GM12873 (cell line): ENCODE data around the gene RAB4A.

Source experiments
- TF ChIP-seq, protein P1 (sequence below): IDR thresholded peaks from 2 replicates; pipeline ENCODE4 v1.5.1; 2012; ENCODE audit warnings: low read depth, mild to moderate bottlenecking, moderate library complexity, low read length, control low read depth; ENCODE audit not compliant: insufficient read depth; ENCODE audit errors: missing control alignments

Gene RAB4A, protein sequence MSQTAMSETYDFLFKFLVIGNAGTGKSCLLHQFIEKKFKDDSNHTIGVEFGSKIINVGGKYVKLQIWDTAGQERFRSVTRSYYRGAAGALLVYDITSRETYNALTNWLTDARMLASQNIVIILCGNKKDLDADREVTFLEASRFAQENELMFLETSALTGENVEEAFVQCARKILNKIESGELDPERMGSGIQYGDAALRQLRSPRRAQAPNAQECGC

GRCh38 chr1:229270547-229271447 lies at the start of gene RAB4A:
TSS of gene RAB4A (plus strand) at chr1:229271111. CDS start at chr1:229271340, 229 bp downstream.
- TF ChIP-seq, protein P1, sequence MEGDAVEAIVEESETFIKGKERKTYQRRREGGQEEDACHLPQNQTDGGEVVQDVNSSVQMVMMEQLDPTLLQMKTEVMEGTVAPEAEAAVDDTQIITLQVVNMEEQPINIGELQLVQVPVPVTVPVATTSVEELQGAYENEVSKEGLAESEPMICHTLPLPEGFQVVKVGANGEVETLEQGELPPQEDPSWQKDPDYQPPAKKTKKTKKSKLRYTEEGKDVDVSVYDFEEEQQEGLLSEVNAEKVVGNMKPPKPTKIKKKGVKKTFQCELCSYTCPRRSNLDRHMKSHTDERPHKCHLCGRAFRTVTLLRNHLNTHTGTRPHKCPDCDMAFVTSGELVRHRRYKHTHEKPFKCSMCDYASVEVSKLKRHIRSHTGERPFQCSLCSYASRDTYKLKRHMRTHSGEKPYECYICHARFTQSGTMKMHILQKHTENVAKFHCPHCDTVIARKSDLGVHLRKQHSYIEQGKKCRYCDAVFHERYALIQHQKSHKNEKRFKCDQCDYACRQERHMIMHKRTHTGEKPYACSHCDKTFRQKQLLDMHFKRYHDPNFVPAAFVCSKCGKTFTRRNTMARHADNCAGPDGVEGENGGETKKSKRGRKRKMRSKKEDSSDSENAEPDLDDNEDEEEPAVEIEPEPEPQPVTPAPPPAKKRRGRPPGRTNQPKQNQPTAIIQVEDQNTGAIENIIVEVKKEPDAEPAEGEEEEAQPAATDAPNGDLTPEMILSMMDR = no peak

DNA sequence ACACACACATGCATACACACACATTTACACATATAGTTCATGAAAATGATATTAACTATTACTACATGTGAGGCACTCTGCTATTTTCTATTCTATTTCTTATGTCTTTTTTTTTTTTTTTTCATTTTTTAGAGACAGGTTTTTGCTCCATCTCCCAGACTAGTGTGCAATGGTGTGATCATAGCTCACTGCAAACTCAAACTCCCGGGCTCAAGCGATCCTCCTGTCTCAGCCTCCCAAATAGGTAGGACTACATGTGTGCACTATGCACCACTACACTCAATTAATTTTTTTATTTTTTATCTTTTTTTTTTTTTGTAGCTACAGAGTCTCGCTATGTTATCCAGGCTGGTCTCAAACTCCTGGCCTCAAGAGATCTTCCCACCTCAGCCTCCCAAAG lies 48.8 kb upstream of the RAB4A start:
- TF ChIP-seq, protein P1 = no peak

GRCh38 chr1:229223498-229223897 lies 47.4 kb upstream of the RAB4A start:
- TF ChIP-seq, protein P1 = no peak

DNA sequence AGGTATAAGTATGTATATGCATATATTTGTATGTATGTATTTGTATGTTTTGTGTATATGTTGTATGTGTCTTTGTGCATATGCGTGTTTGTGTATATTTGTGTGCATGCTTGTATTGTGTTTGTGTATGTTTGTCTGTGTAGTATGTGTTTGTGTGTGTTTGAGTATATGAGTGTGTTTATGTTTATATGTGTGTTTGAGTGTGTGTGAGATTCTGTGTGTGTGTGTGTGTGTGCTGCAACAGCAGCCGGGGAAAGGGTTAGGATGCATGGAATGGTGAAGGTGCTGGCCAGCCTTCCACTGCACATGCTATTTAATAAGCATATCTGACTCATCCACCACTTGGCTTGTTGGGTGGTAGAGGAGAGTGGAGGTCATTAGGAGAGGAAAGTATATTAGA lies 46.6 kb upstream of the RAB4A start:
- TF ChIP-seq, protein P1 = no peak

DNA sequence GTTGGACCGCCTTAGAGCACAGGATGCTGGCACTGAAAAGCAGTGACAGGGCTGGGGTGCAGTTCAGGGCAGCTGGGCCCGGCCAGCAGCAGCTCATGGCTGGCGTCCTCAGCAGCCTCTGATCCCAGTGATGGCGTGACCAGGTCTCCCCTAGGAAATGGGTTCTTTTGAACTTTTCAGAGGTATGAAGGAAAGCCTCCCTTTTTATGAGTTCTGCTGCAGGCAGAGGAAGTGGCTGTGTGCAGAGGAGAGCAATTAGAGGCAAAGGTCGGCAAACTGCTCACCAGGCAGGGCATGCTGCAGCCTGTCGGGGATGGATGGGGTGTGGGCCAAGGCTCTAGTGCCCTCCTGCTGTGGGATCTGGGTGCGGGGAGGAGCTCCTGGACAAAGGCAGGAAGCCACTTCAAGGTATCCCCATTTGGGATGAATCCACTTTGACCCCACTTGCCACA lies 45.6 kb upstream of the RAB4A start:
- TF ChIP-seq, protein P1 = no peak

- TF ChIP-seq, protein P1 = no peak
Measured at GRCh38 chr1:229226796-229227195, 44.1 kb upstream of the RAB4A start.

GRCh38 chr1:229227298-229227919 lies 43.5 kb upstream of the RAB4A start:
- TF ChIP-seq, protein P1 = peak; percentile 79
